Keratinocyte (primary cell): Measurements from ENCODE around the gene ARMC9.
"Not testable (repeated sequence)": the region's sequence is repeated elsewhere in the genome, so short reads cannot be mapped to it uniquely, and the experiment has no call there.

Experiments used
- EZH2 ChIP-seq: IDR thresholded peaks from one replicate; pipeline ENCODE4 v1.6.1; 2012; ENCODE audit warnings: inconsistent platforms, mild to moderate bottlenecking, low read length, moderate library complexity
- TF ChIP-seq, protein P1 (sequence below), 3 experiments: IDR thresholded peaks in 1 of 3; conservative IDR thresholded peaks in 1 of 3; optimal IDR thresholded peaks in 1 of 3; 2 replicates in 2 of 3; 3 replicates in 1 of 3; pipeline versions ENCODE3 to v1.5.1; 2011; ENCODE audit warnings: low read length in 3 of 3, mild to moderate bottlenecking in 3 of 3, moderate library complexity in 2 of 3, control low read depth in 1 of 3, inconsistent platforms in 1 of 3; ENCODE audit not compliant: insufficient read depth in 2 of 3; ENCODE audit errors: extremely low read depth in 1 of 3

GRCh38 chr2:231178805-231179204 is 19.6 kb upstream of the ARMC9 start:
- TF ChIP-seq, protein P1, sequence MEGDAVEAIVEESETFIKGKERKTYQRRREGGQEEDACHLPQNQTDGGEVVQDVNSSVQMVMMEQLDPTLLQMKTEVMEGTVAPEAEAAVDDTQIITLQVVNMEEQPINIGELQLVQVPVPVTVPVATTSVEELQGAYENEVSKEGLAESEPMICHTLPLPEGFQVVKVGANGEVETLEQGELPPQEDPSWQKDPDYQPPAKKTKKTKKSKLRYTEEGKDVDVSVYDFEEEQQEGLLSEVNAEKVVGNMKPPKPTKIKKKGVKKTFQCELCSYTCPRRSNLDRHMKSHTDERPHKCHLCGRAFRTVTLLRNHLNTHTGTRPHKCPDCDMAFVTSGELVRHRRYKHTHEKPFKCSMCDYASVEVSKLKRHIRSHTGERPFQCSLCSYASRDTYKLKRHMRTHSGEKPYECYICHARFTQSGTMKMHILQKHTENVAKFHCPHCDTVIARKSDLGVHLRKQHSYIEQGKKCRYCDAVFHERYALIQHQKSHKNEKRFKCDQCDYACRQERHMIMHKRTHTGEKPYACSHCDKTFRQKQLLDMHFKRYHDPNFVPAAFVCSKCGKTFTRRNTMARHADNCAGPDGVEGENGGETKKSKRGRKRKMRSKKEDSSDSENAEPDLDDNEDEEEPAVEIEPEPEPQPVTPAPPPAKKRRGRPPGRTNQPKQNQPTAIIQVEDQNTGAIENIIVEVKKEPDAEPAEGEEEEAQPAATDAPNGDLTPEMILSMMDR (optimal IDR thresholded peaks at IDR 0.05 in 1 of 3, IDR thresholded peaks at IDR 0.05 in 1 of 3, conservative IDR thresholded peaks at IDR 0.05 in 1 of 3; ENCODE audit: extremely low read depth in 1 of 3, insufficient read depth in 2 of 3, low read length in 3 of 3): not testable (repeated sequence)
- TF ChIP-seq EZH2: not testable (repeated sequence)
